GM18519 (cell line): ENCODE measurements around the gene GAB1.

Experiments used
- ATAC-seq: cut with Tn5 transposase; IDR thresholded peaks from one replicate; pipeline ENCODE4 v1.9.1; 2021; ENCODE audit warnings: mild to moderate bottlenecking, moderate library complexity; ENCODE audit not compliant: unreplicated experiment, low FRiP score

The GAB1 gene

GRCh38 chr4:143336781-143337599 lies at the start of gene GAB1:
GAB1 (plus strand) TSS chr4:143336876; CDS start chr4:143337189, 313 bp downstream.
- ATAC-seq: peak; percentile 62

GRCh38 chr4:143287572-143287923 lies 49.1 kb upstream of the GAB1 start:
- ATAC-seq: no peak

GRCh38 chr4:143288171-143288570 lies 48.5 kb upstream of the GAB1 start:
- no peak for ATAC-seq

GRCh38 chr4:143289370-143289769 lies 47.3 kb upstream of the GAB1 start:
- ATAC-seq: no peak

- no peak for ATAC-seq
Measured at GRCh38 chr4:143291314-143291713, 45.4 kb upstream of the GAB1 start.

DNA sequence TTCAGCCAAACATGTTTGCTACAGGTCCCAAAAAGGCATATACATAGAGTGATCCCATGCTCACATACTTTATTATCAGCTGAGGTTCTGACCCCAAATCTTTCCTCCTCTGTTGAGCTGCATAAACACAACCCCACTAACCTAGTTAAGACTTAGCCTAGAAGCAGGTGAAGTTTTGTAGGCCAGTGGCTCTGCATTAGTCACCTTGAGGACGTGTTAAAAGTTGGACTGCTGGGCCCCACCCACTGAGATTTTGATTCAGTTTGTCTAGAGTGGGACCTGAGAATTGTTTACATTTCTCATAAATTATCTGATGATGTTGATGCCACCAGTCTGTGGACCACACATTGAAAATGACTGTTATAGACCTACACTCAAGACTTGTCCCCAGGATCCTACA lies 43.8 kb upstream of the GAB1 start:
- no peak for ATAC-seq

DNA sequence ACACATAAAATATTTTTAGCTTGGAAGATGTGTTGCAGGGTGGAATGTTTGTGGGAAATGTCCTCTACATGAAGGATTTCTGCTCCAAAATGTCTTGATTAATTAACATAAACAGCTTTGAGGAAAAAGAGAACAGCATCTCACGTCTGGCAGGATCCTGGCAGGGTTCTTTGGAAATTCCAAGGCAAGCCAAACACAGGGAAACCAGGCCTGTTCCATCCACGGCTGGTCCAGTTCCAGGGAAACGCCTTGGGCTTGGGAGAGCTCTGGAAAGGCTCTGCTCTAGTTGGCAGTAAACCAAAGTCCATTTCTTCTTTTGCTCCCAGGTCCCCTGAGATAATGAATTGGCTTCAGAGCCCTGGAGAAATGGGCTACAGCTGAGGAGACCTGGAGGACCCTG lies 42.4 kb upstream of the GAB1 start:
- ATAC-seq: no peak

GRCh38 chr4:143294710-143295275 lies 41.9 kb upstream of the GAB1 start:
- no peak for ATAC-seq

DNA sequence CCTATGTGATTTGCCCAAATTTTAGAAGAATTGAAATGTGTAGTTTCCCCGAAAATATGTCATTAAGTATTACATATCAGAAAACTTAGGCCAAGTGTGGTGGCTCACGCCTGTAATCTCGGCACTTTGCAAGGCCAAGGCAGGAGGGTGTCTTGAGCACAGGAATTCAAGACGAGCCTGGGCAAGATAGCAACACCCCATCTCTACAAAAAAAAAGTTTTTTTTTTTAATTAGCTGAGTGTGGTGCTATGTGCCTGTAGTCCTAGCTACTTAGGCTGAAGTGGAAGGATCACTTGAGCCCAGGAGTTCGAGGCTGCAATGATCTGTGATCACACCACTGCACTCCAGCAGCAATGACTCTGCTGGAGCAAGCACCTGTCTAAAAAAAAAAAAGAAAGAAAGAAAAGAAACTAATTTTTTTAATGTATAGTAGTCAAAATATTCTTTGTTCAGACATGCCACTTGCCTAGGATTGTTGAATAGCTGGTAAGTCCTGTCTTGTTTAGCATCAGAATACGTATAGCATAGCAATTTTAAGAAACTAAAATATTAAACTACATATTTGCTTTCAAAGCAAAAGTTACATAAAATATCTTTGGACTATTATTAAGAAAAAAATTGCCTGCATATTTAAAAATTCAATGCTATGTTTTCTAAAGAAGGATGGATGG lies 40.1 kb upstream of the GAB1 start:
- ATAC-seq: no peak

- no peak for ATAC-seq
Measured at GRCh38 chr4:143300860-143301259, 35.8 kb upstream of the GAB1 start.

DNA sequence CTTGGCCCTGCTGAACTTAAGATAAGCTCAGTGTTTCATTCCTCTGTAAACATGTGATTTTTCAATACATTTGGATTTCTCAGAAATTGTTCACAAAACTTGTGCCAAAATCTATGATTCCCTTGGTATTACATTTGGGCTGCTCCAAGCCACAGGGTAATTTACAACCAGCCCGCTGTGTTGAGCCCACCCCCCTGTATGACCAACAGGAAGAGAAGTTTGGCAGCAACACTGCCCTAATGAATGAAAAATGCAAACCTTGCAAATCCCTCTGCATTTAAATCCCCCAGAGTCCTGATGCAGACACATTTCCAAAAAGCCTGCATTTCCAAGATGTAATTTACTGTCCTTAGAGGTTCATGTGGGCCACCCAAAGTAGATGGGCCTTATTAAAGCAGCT lies 34.1 kb upstream of the GAB1 start:
- ATAC-seq: no peak

DNA sequence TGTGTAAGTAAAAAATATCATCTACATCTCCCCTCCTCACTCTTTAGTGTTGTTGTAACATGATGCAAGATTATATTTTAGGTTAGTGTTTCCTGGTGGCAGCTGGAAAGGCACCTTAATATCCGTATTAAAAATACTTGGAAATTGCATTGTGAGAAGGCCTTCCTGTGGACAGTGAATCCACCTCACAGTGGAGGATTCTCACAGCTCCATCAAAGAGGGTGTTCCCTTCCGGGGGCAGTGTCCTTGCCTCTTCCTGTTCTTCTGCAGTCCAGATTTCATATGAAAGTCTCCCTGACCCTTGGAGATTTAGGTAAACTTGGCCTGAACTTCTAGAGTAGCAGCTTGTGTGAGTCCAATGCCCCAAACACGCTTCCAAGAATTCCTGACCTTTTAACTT lies 29.9 kb upstream of the GAB1 start:
- no peak for ATAC-seq

DNA sequence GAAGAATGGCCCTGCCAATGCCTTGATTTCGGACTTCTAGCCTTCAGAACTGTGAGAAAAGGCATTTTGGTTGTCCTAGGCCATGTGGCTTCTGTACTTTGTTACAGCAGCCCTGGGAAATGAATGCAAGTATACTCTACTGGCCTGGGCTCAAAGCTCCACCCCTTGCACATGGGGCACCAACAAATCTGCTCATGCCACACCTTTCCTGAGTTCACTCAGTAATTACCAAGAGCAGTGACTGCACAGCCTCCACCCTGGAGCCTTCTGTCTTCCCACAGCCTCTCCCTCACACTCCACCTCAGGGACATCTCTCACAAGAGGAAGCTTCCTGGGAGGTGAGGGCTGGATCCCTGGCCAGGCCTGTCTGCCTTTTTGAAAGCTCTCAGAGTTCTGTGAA lies 29.1 kb upstream of the GAB1 start:
- ATAC-seq: no peak

GRCh38 chr4:143308377-143308776 lies 28.3 kb upstream of the GAB1 start:
- no peak for ATAC-seq

DNA sequence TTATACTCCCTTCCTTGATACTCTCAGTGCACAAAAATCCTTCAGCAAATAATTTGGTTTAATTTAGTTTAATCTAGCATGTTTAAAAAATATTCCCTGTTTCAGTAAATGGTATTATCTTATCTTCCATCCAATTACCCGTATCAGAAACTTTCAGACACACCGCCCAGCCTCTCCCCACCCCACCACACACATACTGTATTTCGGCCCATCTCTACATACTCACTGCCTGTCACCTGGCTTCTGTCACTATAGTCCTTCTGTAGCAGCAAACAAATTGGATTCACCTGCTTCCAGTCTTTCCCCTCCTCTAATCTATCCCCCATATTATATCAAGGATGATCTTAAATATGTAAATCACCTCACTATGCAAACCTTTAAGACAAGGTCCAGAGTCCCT lies 24.8 kb upstream of the GAB1 start:
- no peak for ATAC-seq

DNA sequence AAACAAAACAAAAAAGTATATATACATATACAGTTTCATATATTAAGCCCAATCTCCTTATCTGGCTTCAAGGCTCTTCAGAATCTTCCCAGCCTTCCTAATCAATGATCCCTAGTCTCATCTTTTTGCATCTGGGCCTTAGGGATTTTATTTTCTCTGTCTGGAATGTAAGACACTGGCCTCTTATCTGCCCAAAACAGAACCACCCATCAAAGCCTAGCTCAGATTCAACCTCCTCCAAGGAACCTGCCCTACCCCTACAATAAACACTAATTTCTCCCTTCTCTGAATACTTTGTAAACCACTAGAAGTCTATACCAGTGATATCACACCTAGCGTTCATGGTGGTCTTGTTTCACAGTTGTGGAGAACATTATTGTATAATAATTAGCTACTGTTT lies 23.2 kb upstream of the GAB1 start:
- ATAC-seq: no peak

- no peak for ATAC-seq
Measured at GRCh38 chr4:143313996-143314395, 22.7 kb upstream of the GAB1 start.

GRCh38 chr4:143320113-143320512 lies 16.6 kb upstream of the GAB1 start:
- ATAC-seq: no peak

- no peak for ATAC-seq
Measured at GRCh38 chr4:143326735-143327134, 9.9 kb upstream of the GAB1 start.

GRCh38 chr4:143329985-143330384 lies 6.7 kb upstream of the GAB1 start:
- no peak for ATAC-seq

GRCh38 chr4:143335979-143336780 lies 496 bp upstream of the GAB1 start:
- peak; percentile 28 for ATAC-seq
